Liver (tissue), 9 donors: ENCODE results near the gene MGAT4C. TPM values are rescaled to one million over a fixed set of nuclear protein-coding genes. Genes with fewer than 3 reads are reported as not detected.

Source experiments
- DNase-seq: peaks from one replicate; pipeline ENCODE4 v3.0.0-alpha.2; 2017; ENCODE audit warnings: low spot score
- H3K27ac ChIP-seq, 2 donors: one replicate each; pipeline ENCODE4 v1.7.0; 2013; ENCODE audit warnings: inconsistent platforms in 2 of 2, low read length in 2 of 2, control low read depth in 1 of 2, low read depth in 1 of 2, mild to moderate bottlenecking in 1 of 2
- H3K27me3 ChIP-seq, 4 donors: one replicate each; pipeline versions ENCODE4 v1.6.1 to v1.7.0; 2013; ENCODE audit warnings: low read length in 3 of 4, inconsistent platforms in 1 of 4, mild to moderate bottlenecking in 1 of 4, moderate library complexity in 1 of 4; ENCODE audit not compliant: control insufficient read depth in 4 of 4, insufficient read depth in 4 of 4
- H3K36me3 ChIP-seq, 4 donors: one replicate each; pipeline versions ENCODE4 v1.6.1 to v1.7.0; 2013; ENCODE audit warnings: low read length in 3 of 4, mild to moderate bottlenecking in 3 of 4, low read depth in 1 of 4, moderate library complexity in 1 of 4; ENCODE audit not compliant: control insufficient read depth in 4 of 4, insufficient read depth in 3 of 4
- H3K4me1 ChIP-seq, 4 donors: one replicate each; pipeline versions ENCODE4 v1.6.1 to v1.7.0; 2013; ENCODE audit warnings: low read length in 3 of 4, mild to moderate bottlenecking in 3 of 4, moderate library complexity in 1 of 4; ENCODE audit not compliant: control insufficient read depth in 4 of 4, insufficient read depth in 4 of 4
- H3K4me3 ChIP-seq, 3 donors: one replicate each; pipeline versions ENCODE4 v1.6.1 to v1.7.0; 2013; ENCODE audit warnings: low read length in 3 of 3, control low read depth in 1 of 3, low read depth in 1 of 3, mild to moderate bottlenecking in 1 of 3
- H3K9ac ChIP-seq, 2 donors: one replicate each; pipeline ENCODE4 v1.7.0; 2013; ENCODE audit warnings: low read length in 2 of 2, mild to moderate bottlenecking in 2 of 2, moderate library complexity in 2 of 2, control low read depth in 1 of 2, low read depth in 1 of 2
- H3K9me3 ChIP-seq, 4 donors: one replicate each; pipeline versions ENCODE4 v1.6.1 to v1.7.0; 2013; ENCODE audit warnings: low read length in 3 of 4; ENCODE audit not compliant: control insufficient read depth in 4 of 4
- FOXA1 ChIP-seq: IDR thresholded peaks from 2 replicates; pipeline ENCODE4 v1.6.1; 2016; ENCODE audit warnings: antibody characterized with exemption
- FOXA2 ChIP-seq: IDR thresholded peaks from 2 replicates; pipeline ENCODE4 v1.6.1; 2016; ENCODE audit warnings: antibody characterized with exemption
- GABPA ChIP-seq, 2 donors: IDR thresholded peaks in 1 of 2; conservative IDR thresholded peaks in 1 of 2; 2 replicates each; pipeline ENCODE4 v1.6.1; 2016; ENCODE audit warnings: antibody characterized with exemption in 2 of 2, mild to moderate bottlenecking in 1 of 2, moderate library complexity in 1 of 2
- HNF4A ChIP-seq, 2 donors: conservative IDR thresholded peaks; 2 replicates each; pipeline ENCODE4 v1.6.1; 2016; ENCODE audit warnings: antibody characterized with exemption in 2 of 2, mild to moderate bottlenecking in 2 of 2
- HNF4G ChIP-seq: IDR thresholded peaks from 2 replicates; pipeline ENCODE4 v1.6.1; 2016; ENCODE audit warnings: antibody characterized with exemption
- JUND ChIP-seq, 2 donors: IDR thresholded peaks; 2 replicates each; pipeline ENCODE4 v1.6.1; 2016; ENCODE audit warnings: antibody characterized with exemption in 2 of 2
- NR2F2 ChIP-seq: IDR thresholded peaks from 2 replicates; pipeline ENCODE4 v1.6.1; 2016; ENCODE audit warnings: antibody characterized with exemption
- RAD21 ChIP-seq, 2 donors: IDR thresholded peaks; 2 replicates each; pipeline ENCODE4 v1.6.1; 2016; ENCODE audit warnings: antibody characterized with exemption in 2 of 2, mild to moderate bottlenecking in 2 of 2
- SP1 ChIP-seq: IDR thresholded peaks from 2 replicates; pipeline ENCODE4 v1.6.1; 2018; ENCODE audit warnings: antibody characterized with exemption, mild to moderate bottlenecking
- TAF1 ChIP-seq: conservative IDR thresholded peaks from 2 replicates; pipeline ENCODE4 v1.6.1; 2016; ENCODE audit warnings: antibody characterized with exemption, mild to moderate bottlenecking
- YY1 ChIP-seq: IDR thresholded peaks from 2 replicates; pipeline ENCODE4 v1.6.1; 2016; ENCODE audit warnings: antibody characterized with exemption, mild to moderate bottlenecking
- ZBTB33 ChIP-seq: IDR thresholded peaks from 2 replicates; pipeline ENCODE4 v1.6.1; 2016; ENCODE audit warnings: antibody characterized with exemption
- WGBS: extraction: QIAGEN DNeasy Blood & Tissue Kit; methylation state at CpG from one replicate; pipeline ENCODE4 v1.1.7; 2013; 5-methylcytosine and 5-hydroxymethylcytosine counted together
- polyA plus RNA-seq, 2 donors: library from polyadenylated mRNA; stranded (reverse) in 1 of 2; unstranded in 1 of 2; fragments of 200-250 nt in 1 of 2; fragments of >200 nt in 1 of 2; fragmentation: Nextera tagmentation in 1 of 2; extraction: Ambion mirVana in 1 of 2; gene quantifications; one replicate each; pipeline versions ENCODE4 v1.2.1 to v1.2.3, GENCODE V29; 2013 to 2015
- total RNA-seq, 2 donors: library from RNA; depleted of rRNA; stranded (reverse); fragments of >200 nt; gene quantifications; one replicate each; pipeline ENCODE4 v1.2.3, GENCODE V29; 2014
- TF ChIP-seq, protein P1 (sequence below): IDR thresholded peaks from 2 replicates; pipeline ENCODE4 v1.6.1; 2016; ENCODE audit warnings: antibody characterized with exemption
- TF ChIP-seq, protein P2 (sequence below): fragments of 150-350 bp; IDR thresholded peaks from 2 replicates; pipeline ENCODE4 v1.5.1; 2017; ENCODE audit warnings: improper control_type of control experiment, low read depth, low read length; ENCODE audit not compliant: missing input control
- TF ChIP-seq, protein P3 (sequence below): IDR thresholded peaks from 2 replicates; pipeline ENCODE4 v1.6.1; 2016; ENCODE audit warnings: antibody characterized with exemption, mild to moderate bottlenecking
- TF ChIP-seq, protein P4 (sequence below): IDR thresholded peaks from 2 replicates; pipeline ENCODE4 v1.6.1; 2016; ENCODE audit warnings: antibody characterized with exemption
- donor health status: healthy.
- donor health status: healthy.
- donor health status: healthy.
- donor health status: healthy.
- donor health status: healthy.

The MGAT4C gene
- total and polyA plus RNA-seq, 4 donors: 0.02 to 0.65 (median 0.09) TPM

DNA sequence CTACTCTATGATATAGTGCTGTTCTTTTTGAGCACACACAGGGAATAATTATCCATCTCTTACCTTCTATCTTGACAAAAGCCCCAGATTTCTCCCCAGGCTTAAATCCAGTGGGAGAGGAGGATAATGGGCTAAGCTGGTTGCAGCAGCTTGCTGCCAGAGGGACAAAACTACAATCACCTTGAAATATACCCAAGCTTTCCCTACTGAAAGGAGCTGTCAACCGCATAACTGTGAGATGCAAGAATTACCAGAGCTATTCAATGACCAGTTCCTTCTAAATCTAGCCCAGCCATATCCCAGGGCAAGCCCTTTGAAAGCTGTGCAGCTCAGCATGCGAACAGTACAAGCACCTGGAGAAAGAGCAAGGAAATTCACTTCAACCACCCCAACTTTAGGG lies 943 bp upstream of the MGAT4C start (continued):
- TF ChIP-seq TAF1 (no peak), YY1 (no peak)

DNA sequence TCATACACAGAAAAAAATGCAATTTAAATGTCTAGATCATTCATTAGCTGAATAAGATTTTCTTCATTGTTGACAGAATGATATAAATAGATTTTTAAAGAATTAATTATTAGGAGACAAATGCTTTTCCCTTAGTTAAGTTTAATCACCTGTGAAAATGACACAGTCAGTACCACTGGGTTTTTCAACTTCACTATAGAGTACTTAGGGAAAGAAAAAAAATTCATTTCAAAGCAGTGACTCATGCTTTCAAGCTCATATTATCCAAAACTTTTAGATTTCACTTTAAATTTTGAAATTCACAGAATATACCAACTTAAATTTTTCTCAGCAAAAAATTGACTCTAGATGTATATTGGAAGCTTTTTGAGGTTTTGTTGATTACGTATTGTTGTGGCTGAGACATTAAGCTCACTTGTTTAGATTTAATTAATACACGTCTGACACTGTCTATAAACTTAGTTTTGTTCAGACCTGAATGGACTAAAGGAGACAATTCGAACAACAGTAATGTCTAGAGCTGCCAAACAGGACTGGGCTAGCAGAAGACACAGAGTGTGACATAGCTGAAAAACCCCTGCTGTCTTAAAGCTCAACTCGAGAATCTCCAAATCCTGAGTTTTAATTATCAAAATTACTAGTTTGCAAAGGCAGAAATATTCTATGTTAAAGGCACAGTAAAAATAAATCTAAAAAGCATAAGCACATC lies 1.6 kb downstream of the MGAT4C start:
- DNase-seq: no peak
- Histone ChIP-seq H3K9me3 (no peaks in the 10 kb centered on the region), H3K27ac (no peak overlapping the region), H3K9ac (no peak overlapping the region), H3K36me3 (no peaks in the 10 kb centered on the region), H3K27me3 (peaks cover 0 to 4% (median under 1%) of the 10 kb centered on the region in 4 donors), H3K4me1 (no peaks in the 10 kb centered on the region), H3K4me3 (no peak overlapping the region)
- TF ChIP-seq, protein P1, sequence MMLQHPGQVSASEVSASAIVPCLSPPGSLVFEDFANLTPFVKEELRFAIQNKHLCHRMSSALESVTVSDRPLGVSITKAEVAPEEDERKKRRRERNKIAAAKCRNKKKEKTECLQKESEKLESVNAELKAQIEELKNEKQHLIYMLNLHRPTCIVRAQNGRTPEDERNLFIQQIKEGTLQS: no peak
- no peak for TF ChIP-seq FOXA1
- no peak for TF ChIP-seq GABPA (IDR thresholded peaks at IDR 0.05 in 1 of 2, conservative IDR thresholded peaks at IDR 0.05 in 1 of 2)
- TF ChIP-seq HNF4G: no peak
- no peak for TF ChIP-seq NR2F2
- TF ChIP-seq, protein P2, sequence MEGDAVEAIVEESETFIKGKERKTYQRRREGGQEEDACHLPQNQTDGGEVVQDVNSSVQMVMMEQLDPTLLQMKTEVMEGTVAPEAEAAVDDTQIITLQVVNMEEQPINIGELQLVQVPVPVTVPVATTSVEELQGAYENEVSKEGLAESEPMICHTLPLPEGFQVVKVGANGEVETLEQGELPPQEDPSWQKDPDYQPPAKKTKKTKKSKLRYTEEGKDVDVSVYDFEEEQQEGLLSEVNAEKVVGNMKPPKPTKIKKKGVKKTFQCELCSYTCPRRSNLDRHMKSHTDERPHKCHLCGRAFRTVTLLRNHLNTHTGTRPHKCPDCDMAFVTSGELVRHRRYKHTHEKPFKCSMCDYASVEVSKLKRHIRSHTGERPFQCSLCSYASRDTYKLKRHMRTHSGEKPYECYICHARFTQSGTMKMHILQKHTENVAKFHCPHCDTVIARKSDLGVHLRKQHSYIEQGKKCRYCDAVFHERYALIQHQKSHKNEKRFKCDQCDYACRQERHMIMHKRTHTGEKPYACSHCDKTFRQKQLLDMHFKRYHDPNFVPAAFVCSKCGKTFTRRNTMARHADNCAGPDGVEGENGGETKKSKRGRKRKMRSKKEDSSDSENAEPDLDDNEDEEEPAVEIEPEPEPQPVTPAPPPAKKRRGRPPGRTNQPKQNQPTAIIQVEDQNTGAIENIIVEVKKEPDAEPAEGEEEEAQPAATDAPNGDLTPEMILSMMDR: no peak
- no peak for TF ChIP-seq TAF1
- 44% methylated on average over 4 of the region's 4 CpGs for WGBS

DNA sequence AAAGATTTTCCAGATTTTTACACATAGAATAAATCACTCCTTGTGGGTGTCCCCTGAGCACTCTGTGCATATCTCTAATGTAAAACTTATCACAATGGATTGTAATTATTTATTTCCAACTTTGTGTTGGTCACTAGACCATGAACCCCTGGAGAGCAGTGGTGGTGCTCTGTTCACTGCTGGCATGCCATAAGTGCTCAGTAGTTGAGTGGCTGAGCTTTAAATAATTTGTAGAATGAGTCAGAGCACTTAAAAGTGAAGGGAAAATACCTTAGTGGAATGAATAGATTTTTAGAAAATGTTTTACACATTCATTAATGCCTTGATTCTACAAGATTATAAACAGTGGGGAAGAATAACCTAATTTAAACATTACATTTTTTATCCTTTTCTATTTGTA lies 6.3 kb downstream of the MGAT4C start:
- no peaks in the 10 kb centered on the region for H3K9me3 ChIP-seq
- TF ChIP-seq TAF1: no peak
- TF ChIP-seq NR2F2: no peak
- no peak for TF ChIP-seq SP1
- TF ChIP-seq GABPA (IDR thresholded peaks at IDR 0.05 in 1 of 2, conservative IDR thresholded peaks at IDR 0.05 in 1 of 2): no peak
- H3K36me3 ChIP-seq: no peaks in the 10 kb centered on the region
- DNase-seq: no peak
- peaks cover 0 to 5% (median under 1%) of the 10 kb centered on the region in 4 donors for H3K27me3 ChIP-seq
- no peak overlapping the region for H3K4me3 ChIP-seq
- no peak overlapping the region for H3K27ac ChIP-seq
- H3K9ac ChIP-seq: no peak overlapping the region
- H3K4me1 ChIP-seq: no peaks in the 10 kb centered on the region

GRCh38 chr12:86249276-86249675 lies 6.9 kb downstream of the MGAT4C start:
- no peak overlapping the region for H3K27ac ChIP-seq
- WGBS: 41% methylated on average over 1 of the region's 1 CpG
- H3K9ac ChIP-seq: no peak overlapping the region
- H3K9me3 ChIP-seq: no peaks in the 10 kb centered on the region
- peaks cover 0 to 3% (median under 1%) of the 10 kb centered on the region in 4 donors for H3K27me3 ChIP-seq
- TF ChIP-seq GABPA (IDR thresholded peaks at IDR 0.05 in 1 of 2, conservative IDR thresholded peaks at IDR 0.05 in 1 of 2): no peak
- TF ChIP-seq HNF4A (conservative IDR thresholded peaks at IDR 0.05): no peak
- no peak for TF ChIP-seq RAD21 (IDR thresholded peaks at IDR 0.05)
- TF ChIP-seq FOXA2: no peak
- no peak for TF ChIP-seq NR2F2
- TF ChIP-seq, protein P1: no peak
- TF ChIP-seq, protein P3, sequence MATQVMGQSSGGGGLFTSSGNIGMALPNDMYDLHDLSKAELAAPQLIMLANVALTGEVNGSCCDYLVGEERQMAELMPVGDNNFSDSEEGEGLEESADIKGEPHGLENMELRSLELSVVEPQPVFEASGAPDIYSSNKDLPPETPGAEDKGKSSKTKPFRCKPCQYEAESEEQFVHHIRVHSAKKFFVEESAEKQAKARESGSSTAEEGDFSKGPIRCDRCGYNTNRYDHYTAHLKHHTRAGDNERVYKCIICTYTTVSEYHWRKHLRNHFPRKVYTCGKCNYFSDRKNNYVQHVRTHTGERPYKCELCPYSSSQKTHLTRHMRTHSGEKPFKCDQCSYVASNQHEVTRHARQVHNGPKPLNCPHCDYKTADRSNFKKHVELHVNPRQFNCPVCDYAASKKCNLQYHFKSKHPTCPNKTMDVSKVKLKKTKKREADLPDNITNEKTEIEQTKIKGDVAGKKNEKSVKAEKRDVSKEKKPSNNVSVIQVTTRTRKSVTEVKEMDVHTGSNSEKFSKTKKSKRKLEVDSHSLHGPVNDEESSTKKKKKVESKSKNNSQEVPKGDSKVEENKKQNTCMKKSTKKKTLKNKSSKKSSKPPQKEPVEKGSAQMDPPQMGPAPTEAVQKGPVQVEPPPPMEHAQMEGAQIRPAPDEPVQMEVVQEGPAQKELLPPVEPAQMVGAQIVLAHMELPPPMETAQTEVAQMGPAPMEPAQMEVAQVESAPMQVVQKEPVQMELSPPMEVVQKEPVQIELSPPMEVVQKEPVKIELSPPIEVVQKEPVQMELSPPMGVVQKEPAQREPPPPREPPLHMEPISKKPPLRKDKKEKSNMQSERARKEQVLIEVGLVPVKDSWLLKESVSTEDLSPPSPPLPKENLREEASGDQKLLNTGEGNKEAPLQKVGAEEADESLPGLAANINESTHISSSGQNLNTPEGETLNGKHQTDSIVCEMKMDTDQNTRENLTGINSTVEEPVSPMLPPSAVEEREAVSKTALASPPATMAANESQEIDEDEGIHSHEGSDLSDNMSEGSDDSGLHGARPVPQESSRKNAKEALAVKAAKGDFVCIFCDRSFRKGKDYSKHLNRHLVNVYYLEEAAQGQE: no peak
- TF ChIP-seq JUND (IDR thresholded peaks at IDR 0.05): no peak
- no peak for TF ChIP-seq FOXA1
- TF ChIP-seq, protein P4, sequence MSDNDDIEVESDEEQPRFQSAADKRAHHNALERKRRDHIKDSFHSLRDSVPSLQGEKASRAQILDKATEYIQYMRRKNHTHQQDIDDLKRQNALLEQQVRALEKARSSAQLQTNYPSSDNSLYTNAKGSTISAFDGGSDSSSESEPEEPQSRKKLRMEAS: no peak
- TF ChIP-seq HNF4G: no peak
- TF ChIP-seq TAF1: no peak
- no peak for TF ChIP-seq ZBTB33
- no peaks in the 10 kb centered on the region for H3K36me3 ChIP-seq
- no peak for DNase-seq
- no peak overlapping the region for H3K4me3 ChIP-seq
- H3K4me1 ChIP-seq: no peaks in the 10 kb centered on the region
